Erythroblast (primary cell): ENCODE results near the gene SPOCK1.

Source experiments
- GATA1 ChIP-seq: IDR thresholded peaks from 2 replicates; pipeline ENCODE4 v1.6.1; 2011; ENCODE audit warnings: low read depth, mild to moderate bottlenecking, control low read depth, low read length, moderate library complexity
- POLR2A ChIP-seq: IDR thresholded peaks from 2 replicates; pipeline ENCODE4 v1.6.1; 2011; ENCODE audit warnings: mild to moderate bottlenecking, low read length

DNA sequence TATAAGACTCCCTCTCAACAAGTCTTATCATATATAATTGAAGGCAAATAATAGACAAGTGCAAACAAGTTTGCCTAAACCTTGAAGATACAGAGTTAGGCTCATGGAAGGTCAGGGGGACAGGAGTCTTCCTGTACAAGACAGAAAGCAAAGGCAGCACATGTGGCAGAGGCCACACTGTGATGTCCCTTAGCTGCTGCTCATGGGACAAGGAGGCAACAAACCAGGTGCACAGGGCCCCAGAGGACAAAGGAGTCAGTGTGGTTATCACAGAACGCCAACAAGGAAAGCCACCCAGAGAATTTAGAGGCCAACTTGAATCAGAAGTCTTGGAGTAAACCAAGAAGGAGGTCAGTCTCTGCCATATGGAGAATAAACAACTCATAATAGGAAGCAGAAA is 444.8 kb downstream of the SPOCK1 start:
- no peak for TF ChIP-seq POLR2A
- TF ChIP-seq GATA1: no peak
